Activated T-cell treated with anti-CD3 and anti-CD28 coated beads for 48 hours (primary cell): ENCODE results near the gene CHRNB4.
A peak's percentile ranks its signal among the peaks of the same experiment; 100 is the strongest.

ENCODE experiments used
- DNase-seq: peaks from one replicate; pipeline ENCODE4 v3.0.0-alpha.2; 2020; ENCODE audit warnings: low read depth

The CHRNB4 gene

GRCh38 chr15:78630886-78631633, 9.9 kb downstream of the CHRNB4 start:
- DNase-seq = no peak

- no peak for DNase-seq
These were observed 11.3 kb downstream of the CHRNB4 start for GRCh38 chr15:78629716-78630065.

GRCh38 chr15:78629031-78629715, 11.8 kb downstream of the CHRNB4 start:
- DNase-seq = no peak

- no peak for DNase-seq
These were observed 12.8 kb downstream of the CHRNB4 start for GRCh38 chr15:78628227-78628626.

GRCh38 chr15:78627348-78627747, 13.7 kb downstream of the CHRNB4 start:
- no peak for DNase-seq

GRCh38 chr15:78626381-78626995, 14.5 kb downstream of the CHRNB4 start:
- DNase-seq = no peak

- DNase-seq = no peak
These were observed 15.3 kb downstream of the CHRNB4 start for GRCh38 chr15:78625606-78626280.

- DNase-seq = no peak
These were observed 16.1 kb downstream of the CHRNB4 start for GRCh38 chr15:78624651-78625590.

- DNase-seq = no peak
These were observed 17.1 kb downstream of the CHRNB4 start for GRCh38 chr15:78623786-78624497.

- no peak for DNase-seq
These were observed 19.1 kb downstream of the CHRNB4 start for GRCh38 chr15:78621810-78622402.

- no peak for DNase-seq
These were observed 20.2 kb downstream of the CHRNB4 start, which contains the start of gene CHRNA3 for GRCh38 chr15:78620527-78621421. TSS of gene CHRNA3 (minus strand) at chr15:78620996. CDS start at chr15:78620794, 202 bp downstream.

- no peak for DNase-seq
These were observed 20.9 kb downstream of the CHRNB4 start for GRCh38 chr15:78620021-78620526.

- no peak for DNase-seq
These were observed 21.7 kb downstream of the CHRNB4 start for GRCh38 chr15:78619022-78619950.

GRCh38 chr15:78618490-78618934, 22.5 kb downstream of the CHRNB4 start:
- DNase-seq = peak; percentile 71

- no peak for DNase-seq
These were observed 22.9 kb downstream of the CHRNB4 start for GRCh38 chr15:78618064-78618463.

GRCh38 chr15:78617516-78617915, 23.5 kb downstream of the CHRNB4 start:
- DNase-seq = no peak

- DNase-seq = no peak
These were observed 23.9 kb downstream of the CHRNB4 start for GRCh38 chr15:78617076-78617475.

GRCh38 chr15:78616506-78616905, 24.5 kb downstream of the CHRNB4 start:
- no peak for DNase-seq
